HL-60 (cell line): ENCODE measurements around the gene CDH23.

Experiments
- CTCF ChIP-seq: IDR thresholded peaks from one replicate; pipeline ENCODE4 v1.5.1; 2011; ENCODE audit warnings: low read length, control low read depth, inconsistent platforms; ENCODE audit not compliant: insufficient read depth
- GABPA ChIP-seq: IDR thresholded peaks from 2 replicates; pipeline ENCODE4 v1.6.1; 2012; ENCODE audit warnings: low read depth
- POLR2AphosphoS5 ChIP-seq: IDR thresholded peaks from 2 replicates; pipeline ENCODE4 v1.6.1; 2012; ENCODE audit warnings: low read depth
- REST ChIP-seq: IDR thresholded peaks from 2 replicates; pipeline ENCODE4 v1.6.1; 2012; ENCODE audit warnings: low read depth; ENCODE audit not compliant: insufficient replicate concordance
- SPI1 ChIP-seq: IDR thresholded peaks from 2 replicates; pipeline ENCODE4 v1.6.1; 2012; ENCODE audit warnings: low read depth, mild to moderate bottlenecking, borderline replicate concordance

GRCh38 chr10:71643904-71644303 is 247.2 kb downstream of the CDH23 start:
- no peak for TF ChIP-seq CTCF
- TF ChIP-seq POLR2AphosphoS5: no peak
- no peak for TF ChIP-seq REST
- TF ChIP-seq GABPA: no peak
- TF ChIP-seq SPI1: no peak
